Activated gamma-delta T cell treated with anti-CD3 and anti-CD28 coated beads, Interleukin-2, amount 50 U/mL, for 16 hours (primary cell): ENCODE results near the gene MSI2.

Source experiments
- DNase-seq: peaks from one replicate; pipeline ENCODE4 v3.0.0-alpha.2; 2020; ENCODE audit warnings: low read depth

Gene MSI2

GRCh38 chr17:57416369-57416768, 160.0 kb downstream of the MSI2 start:
- DNase-seq: no peak

- no peak for DNase-seq
These were observed 161.6 kb downstream of the MSI2 start for GRCh38 chr17:57417956-57418355.

- DNase-seq: no peak
These were observed 162.3 kb downstream of the MSI2 start for GRCh38 chr17:57418463-57419246.

- no peak for DNase-seq
These were observed 163.7 kb downstream of the MSI2 start for GRCh38 chr17:57419940-57420550.

- no peak for DNase-seq
These were observed 164.7 kb downstream of the MSI2 start for GRCh38 chr17:57420734-57421717.

- no peak for DNase-seq
These were observed 166.3 kb downstream of the MSI2 start for GRCh38 chr17:57422574-57423164.

GRCh38 chr17:57423541-57423940, 167.2 kb downstream of the MSI2 start:
- DNase-seq: no peak

- DNase-seq: no peak
These were observed 167.9 kb downstream of the MSI2 start for GRCh38 chr17:57424273-57424672.

GRCh38 chr17:57424777-57425188, 168.5 kb downstream of the MSI2 start:
- no peak for DNase-seq

- DNase-seq: no peak
These were observed 169.1 kb downstream of the MSI2 start for GRCh38 chr17:57425431-57425830.

- no peak for DNase-seq
These were observed 169.9 kb downstream of the MSI2 start for GRCh38 chr17:57425903-57426880.

- no peak for DNase-seq
These were observed 173.6 kb downstream of the MSI2 start for GRCh38 chr17:57429966-57430365.

- DNase-seq: no peak
These were observed 175.1 kb downstream of the MSI2 start for GRCh38 chr17:57431415-57431814.

- DNase-seq: no peak
These were observed 176.4 kb downstream of the MSI2 start for GRCh38 chr17:57432507-57433277.

- no peak for DNase-seq
These were observed 177.1 kb downstream of the MSI2 start for GRCh38 chr17:57433452-57433851.

- no peak for DNase-seq
These were observed 178.0 kb downstream of the MSI2 start for GRCh38 chr17:57434361-57434760.

- no peak for DNase-seq
These were observed 180.2 kb downstream of the MSI2 start for GRCh38 chr17:57436565-57436964.

- no peak for DNase-seq
These were observed 181.9 kb downstream of the MSI2 start for GRCh38 chr17:57438066-57438731.

- DNase-seq: no peak
These were observed 183.3 kb downstream of the MSI2 start for GRCh38 chr17:57439651-57440050.
